Colonic mucosa (tissue), 4 donors: ENCODE measurements around the gene PRICKLE2. TPM values are rescaled to one million over a fixed set of nuclear protein-coding genes. Genes with fewer than 3 reads are reported as not detected.
A peak's percentile ranks its signal among the peaks of the same experiment; 100 is the strongest.

Experiments used
- DNase-seq: peaks from one replicate; pipeline ENCODE4 v3.0.0-alpha.2; 2020
- H3K27ac ChIP-seq: fragments of 200-600 bp; one replicate; pipeline ENCODE4 v1.8.0; 2021
- H3K27me3 ChIP-seq: fragments of 200-600 bp; one replicate; pipeline ENCODE4 v1.8.0; 2021
- H3K36me3 ChIP-seq: fragments of 200-600 bp; one replicate; pipeline ENCODE4 v1.8.0; 2021
- H3K4me1 ChIP-seq: fragments of 200-600 bp; one replicate; pipeline ENCODE4 v1.8.0; 2021; ENCODE audit warnings: mild to moderate bottlenecking
- H3K4me3 ChIP-seq: fragments of 200-600 bp; one replicate; pipeline ENCODE4 v1.8.0; 2021
- H3K9ac ChIP-seq, 2 donors: one replicate each; pipeline ENCODE4 v1.7.0; 2013; ENCODE audit warnings: control low read depth in 2 of 2, low read depth in 2 of 2, low read length in 2 of 2
- H3K9me3 ChIP-seq: fragments of 200-600 bp; one replicate; pipeline ENCODE4 v1.8.0; 2021
- intact Hi-C: fragments of 100-400 bp; cut with DNase I; formaldehyde crosslinking; loops from one replicate; pipeline ENCODE4 v1.14.1; 2022
- total RNA-seq, 2 donors: library from RNA; stranded (reverse); fragmentation: NEBNext Ultra II Directional in 1 of 2; extraction: Animal tissue kit (Norgen Biotek cat#: 25700) in 1 of 2; gene quantifications; one replicate each; pipeline ENCODE4 v1.2.1, GENCODE V29; 2021
- TF ChIP-seq, protein P1 (sequence below): fragments of 200-600 bp; IDR thresholded peaks from one replicate; pipeline ENCODE4 v1.8.0; 2022; ENCODE audit warnings: antibody characterized with exemption, mild to moderate bottlenecking
- donor health status: healthy.
- donor health status: DM: no; HTN: no; CAD: no.
- donor health status: DM: no; HTN: no; CAD: no.

The PRICKLE2 gene
- total RNA-seq, 2 donors from 2014 or later, result 4.4 to 7.6 TPM

DNA sequence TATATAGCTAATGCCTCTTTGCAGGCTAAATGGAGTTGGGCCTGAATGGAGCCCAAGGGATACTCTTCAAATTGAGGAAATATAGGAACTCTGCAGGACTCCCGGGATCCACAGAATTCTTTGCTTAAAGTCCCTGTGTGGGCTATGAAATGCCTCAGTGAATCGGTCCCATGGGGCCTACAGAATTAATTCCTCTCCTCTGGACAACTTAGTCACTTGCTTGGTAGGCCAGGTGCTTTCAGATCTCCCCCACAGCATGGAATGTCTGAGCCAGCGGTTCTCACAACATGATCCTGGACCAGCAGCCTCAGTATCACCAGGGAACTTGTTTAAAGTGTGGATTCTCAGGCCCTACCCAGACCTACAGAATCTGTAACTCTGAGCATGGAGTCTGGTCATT is 15.1 kb upstream of the PRICKLE2 start:
- TF ChIP-seq, protein P1, sequence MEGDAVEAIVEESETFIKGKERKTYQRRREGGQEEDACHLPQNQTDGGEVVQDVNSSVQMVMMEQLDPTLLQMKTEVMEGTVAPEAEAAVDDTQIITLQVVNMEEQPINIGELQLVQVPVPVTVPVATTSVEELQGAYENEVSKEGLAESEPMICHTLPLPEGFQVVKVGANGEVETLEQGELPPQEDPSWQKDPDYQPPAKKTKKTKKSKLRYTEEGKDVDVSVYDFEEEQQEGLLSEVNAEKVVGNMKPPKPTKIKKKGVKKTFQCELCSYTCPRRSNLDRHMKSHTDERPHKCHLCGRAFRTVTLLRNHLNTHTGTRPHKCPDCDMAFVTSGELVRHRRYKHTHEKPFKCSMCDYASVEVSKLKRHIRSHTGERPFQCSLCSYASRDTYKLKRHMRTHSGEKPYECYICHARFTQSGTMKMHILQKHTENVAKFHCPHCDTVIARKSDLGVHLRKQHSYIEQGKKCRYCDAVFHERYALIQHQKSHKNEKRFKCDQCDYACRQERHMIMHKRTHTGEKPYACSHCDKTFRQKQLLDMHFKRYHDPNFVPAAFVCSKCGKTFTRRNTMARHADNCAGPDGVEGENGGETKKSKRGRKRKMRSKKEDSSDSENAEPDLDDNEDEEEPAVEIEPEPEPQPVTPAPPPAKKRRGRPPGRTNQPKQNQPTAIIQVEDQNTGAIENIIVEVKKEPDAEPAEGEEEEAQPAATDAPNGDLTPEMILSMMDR, result no peak
- no peak overlapping the region for H3K9ac ChIP-seq
- H3K36me3 ChIP-seq, result no peaks in the 10 kb centered on the region
- intact Hi-C loops, result no loop called here
- no peaks in the 10 kb centered on the region for H3K27me3 ChIP-seq
- H3K4me3 ChIP-seq, result no peak overlapping the region
- no peaks in the 10 kb centered on the region for H3K4me1 ChIP-seq
- H3K9me3 ChIP-seq, result no peaks in the 10 kb centered on the region
- DNase-seq, result no peak
- H3K27ac ChIP-seq, result no peak overlapping the region

DNA sequence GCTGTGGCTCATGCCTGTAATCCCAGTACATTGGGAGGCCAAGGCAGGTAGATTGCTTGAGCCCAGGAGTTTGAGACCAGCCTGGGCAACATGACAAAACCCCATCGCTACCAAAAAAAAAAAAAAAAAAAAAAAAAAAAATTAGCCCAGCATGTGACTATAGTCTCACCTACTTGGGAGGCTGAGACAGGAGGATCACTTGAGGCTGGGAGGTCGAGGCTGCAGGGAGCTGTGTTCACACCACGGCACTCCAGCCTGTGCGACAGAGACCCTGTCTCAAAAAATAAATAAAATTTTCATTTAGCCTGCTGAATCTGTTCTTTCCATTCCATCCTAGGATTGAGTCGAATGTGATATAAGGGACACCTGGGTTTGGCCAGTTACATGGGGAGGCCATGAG is 14.6 kb upstream of the PRICKLE2 start:
- Histone ChIP-seq H3K27me3 (no peaks in the 10 kb centered on the region), H3K4me1 (no peaks in the 10 kb centered on the region), H3K9ac (no peak overlapping the region), H3K27ac (no peak overlapping the region), H3K36me3 (no peaks in the 10 kb centered on the region), H3K4me3 (no peak overlapping the region), H3K9me3 (no peaks in the 10 kb centered on the region)
- no peak for DNase-seq
- intact Hi-C loops, result no loop called here
- TF ChIP-seq, protein P1, result no peak

DNA sequence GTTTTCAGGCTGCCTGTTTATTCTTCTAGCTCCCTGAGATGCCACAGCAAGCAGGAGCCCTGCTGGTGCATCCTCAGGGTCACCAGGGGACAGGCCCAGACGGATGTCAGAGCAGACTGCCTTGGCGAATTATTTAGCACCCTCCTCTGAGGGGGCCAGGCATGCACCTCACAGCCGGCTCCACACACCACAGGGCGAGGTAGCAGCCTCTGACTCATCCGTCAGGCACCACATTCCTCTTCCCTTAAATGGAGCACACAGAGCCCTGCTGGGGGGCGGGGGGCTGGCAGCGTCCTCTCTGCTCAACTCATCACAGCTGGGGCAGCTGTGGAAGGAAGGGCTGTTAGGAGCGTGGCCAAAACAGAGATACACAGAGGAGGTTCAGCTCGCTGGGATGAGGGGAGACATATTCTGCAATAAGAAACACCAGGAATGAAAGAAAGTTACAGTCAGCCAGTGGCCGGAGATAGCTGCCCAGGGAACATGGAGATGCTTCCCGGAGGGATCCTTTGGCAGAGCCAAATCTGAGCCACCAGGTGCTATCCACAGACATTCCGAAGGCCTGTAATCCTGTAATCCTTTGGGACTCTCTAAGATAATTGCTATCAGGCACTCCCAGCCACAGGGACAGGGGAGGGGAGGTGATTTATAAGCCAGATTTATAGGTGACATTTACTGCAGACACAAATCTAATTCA is 13.9 kb upstream of the PRICKLE2 start:
- no peaks in the 10 kb centered on the region for H3K9me3 ChIP-seq
- no peak overlapping the region for H3K9ac ChIP-seq
- DNase-seq, result peak; percentile 40
- no peaks in the 10 kb centered on the region for H3K27me3 ChIP-seq
- H3K4me3 ChIP-seq, result no peak overlapping the region
- TF ChIP-seq, protein P1, result no peak
- H3K36me3 ChIP-seq, result no peaks in the 10 kb centered on the region
- H3K4me1 ChIP-seq, result no peaks in the 10 kb centered on the region
- intact Hi-C loops, result no loop called here
- H3K27ac ChIP-seq, result peak overlapping the region; percentile 27

DNA sequence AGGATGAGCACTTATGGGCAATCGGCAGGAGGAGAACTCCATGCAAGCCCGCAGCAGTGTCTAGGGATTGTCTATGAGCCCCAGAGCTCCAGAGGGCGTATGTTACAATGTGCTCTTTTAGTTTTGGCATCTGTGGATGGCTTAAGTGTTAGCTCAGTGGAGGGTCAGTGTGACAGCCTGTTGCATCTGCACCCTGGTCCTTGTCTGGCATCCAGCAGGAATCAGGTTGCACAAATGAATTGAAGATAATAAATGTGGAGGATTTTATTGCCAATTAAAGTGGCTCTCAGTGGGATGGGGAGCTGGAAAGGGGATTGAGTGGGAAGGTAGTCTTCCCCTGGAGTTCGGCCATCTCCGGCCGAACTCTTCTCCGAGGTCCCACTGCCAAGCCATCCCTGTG is 11.8 kb upstream of the PRICKLE2 start:
- no peaks in the 10 kb centered on the region for H3K9me3 ChIP-seq
- H3K9ac ChIP-seq, result no peak overlapping the region
- H3K27me3 ChIP-seq, result no peaks in the 10 kb centered on the region
- no peaks in the 10 kb centered on the region for H3K4me1 ChIP-seq
- no peaks in the 10 kb centered on the region for H3K36me3 ChIP-seq
- TF ChIP-seq, protein P1, result no peak
- no peak overlapping the region for H3K4me3 ChIP-seq
- H3K27ac ChIP-seq, result no peak overlapping the region
- no peak for DNase-seq
- intact Hi-C loops, result no loop called here

- no peak for DNase-seq
- H3K9ac ChIP-seq, result no peak overlapping the region
- H3K27ac ChIP-seq, result no peak overlapping the region
- no peaks in the 10 kb centered on the region for H3K36me3 ChIP-seq
- intact Hi-C loops, result no loop called here
- H3K9me3 ChIP-seq, result no peaks in the 10 kb centered on the region
- H3K4me1 ChIP-seq, result no peaks in the 10 kb centered on the region
- TF ChIP-seq, protein P1, result no peak
- H3K4me3 ChIP-seq, result no peak overlapping the region
- H3K27me3 ChIP-seq, result no peaks in the 10 kb centered on the region
Observed at GRCh38 chr3:64235605-64236004, 10.3 kb upstream of the PRICKLE2 start.
